ENCODE measurements around the gene KIAA1614. TPM values are rescaled to one million over a fixed set of nuclear protein-coding genes. Genes with fewer than 3 reads are reported as not detected.

KIAA1614 gene
- total and polyA plus RNA-seq, 10 of the 15 experiments (the other 5 are each of a cell fraction or from before 2014, with no cell fraction given), result 0.03 to 1.0 (median 0.26) TPM; not detected in 1

DNA sequence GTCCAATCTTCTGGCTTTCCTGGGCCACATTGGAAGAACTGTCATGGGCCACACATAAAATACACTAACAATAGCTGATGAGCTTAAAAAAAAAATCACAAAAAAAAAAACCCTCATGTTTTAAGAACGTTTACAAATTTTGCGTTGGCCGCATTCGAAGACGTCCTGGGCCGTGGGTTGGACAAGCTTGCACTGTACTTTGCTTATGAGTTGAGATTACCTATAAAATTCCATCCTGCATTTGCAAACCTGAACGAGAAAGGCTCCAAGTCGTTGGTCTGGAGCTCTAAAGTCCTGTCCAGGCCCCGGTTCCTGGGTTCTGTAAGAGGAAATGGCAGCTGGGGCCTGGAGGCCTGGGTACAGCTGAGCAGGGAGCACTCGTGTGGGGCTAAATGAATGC is 51.4 kb downstream of the KIAA1614 start:
- no peak for FAIRE-seq
- CTCF ChIA-PET, result interaction anchor here (0.7 kb wide), 1 partner anchor 103 kb away, joined by 4 read pairs; no protein-coding TSS in a partner anchor
- H3K4me3 ChIP-seq, result no peak overlapping the region

More for the DNA sequence above, 51.4 kb downstream of the KIAA1614 start:
- Histone ChIP-seq H3K36me3 (ENCODE audit: control insufficient read depth in 2 of 2, insufficient read depth in 2 of 2, low read length in 1 of 2) (peaks cover 0 to 3% of the 10 kb centered on the region in 2 experiments; a peak in 3 of 4 replicates), H3K27me3 (replicated peaks in 1 of 2; ENCODE audit: control insufficient read depth in 2 of 2, insufficient read depth in 2 of 2, low read length in 1 of 2) (no peaks in the 10 kb centered on the region), H3K79me2 (ENCODE audit: control insufficient read depth, insufficient read depth, low read length) (no peaks in the 10 kb centered on the region), H3K27ac (ENCODE audit: control insufficient read depth, insufficient read depth) (no peak overlapping the region), H3K4me1 (ENCODE audit: control insufficient read depth, insufficient read depth, low read length) (no peaks in the 10 kb centered on the region), H4K20me1 (ENCODE audit: control insufficient read depth, insufficient read depth) (no peaks in the 10 kb centered on the region), H3K4me2 (ENCODE audit: control insufficient read depth, insufficient read depth) (no peak overlapping the region), H3K9me3 (replicated peaks; ENCODE audit: control insufficient read depth, insufficient read depth, low read length) (no peaks in the 10 kb centered on the region; the same call in 2 of the 3 replicates), H3K9ac (ENCODE audit: control insufficient read depth, insufficient read depth, low read length) (no peak overlapping the region), H2AFZ (ENCODE audit: control insufficient read depth, low read depth, low read length) (no peak overlapping the region)
- in situ Hi-C loops (cut with MboI), result no loop called here
- intact Hi-C loops (cut with micrococcal nuclease; ENCODE audit: unreplicated experiment), result no loop called here
- TF ChIP-seq STAT1 (conservative IDR thresholded peaks at IDR 0.05) (no peak), JUNB (IDR thresholded peaks at IDR 0.05) (no peak), NR2C1 (IDR thresholded peaks at IDR 0.05) (no peak), ATF3 (IDR thresholded peaks at IDR 0.05; ENCODE audit: borderline replicate concordance, extremely low read depth, low read depth, low read length) (no peak), HDGF (IDR thresholded peaks at IDR 0.05) (no peak), SPI1 (IDR thresholded peaks at IDR 0.05; ENCODE audit: borderline replicate concordance, insufficient read depth, low read depth, low read length) (no peak), SMC3 (IDR thresholded peaks at IDR 0.05; ENCODE audit: borderline replicate concordance, low read length) (no peak), GATAD2B (conservative IDR thresholded peaks at IDR 0.05; ENCODE audit: low read depth) (no peak), YY1 (IDR thresholded peaks at IDR 0.05; ENCODE audit: low read depth, low read length) (no peak), HDAC2 (IDR thresholded peaks at IDR 0.05) (no peak), FOS (IDR thresholded peaks at IDR 0.05; ENCODE audit: borderline replicate concordance, extremely low read depth, insufficient read length) (no peak), RELA (IDR thresholded peaks at IDR 0.05; ENCODE audit: borderline replicate concordance, partially characterized antibody) (no peak), IKZF1 (conservative IDR thresholded peaks at IDR 0.05) (no peak), ESRRA (IDR thresholded peaks at IDR 0.05; ENCODE audit: low read length) (no peak), MLLT1 (IDR thresholded peaks at IDR 0.05) (no peak), EP300 (IDR thresholded peaks at IDR 0.05; ENCODE audit: borderline replicate concordance in 1 of 2, control insufficient read depth in 1 of 2, low read depth in 2 of 2, low read length in 2 of 2) (no peak), NFYA (IDR thresholded peaks at IDR 0.05; ENCODE audit: borderline replicate concordance, low read depth, low read length) (no peak), FOXM1 (IDR thresholded peaks at IDR 0.05; ENCODE audit: low read depth, low read length) (no peak), MYC (IDR thresholded peaks at IDR 0.05; ENCODE audit: insufficient read depth, insufficient read length, insufficient replicate concordance, low read length, severe bottlenecking) (no peak)
- TF ChIP-seq, protein P1, sequence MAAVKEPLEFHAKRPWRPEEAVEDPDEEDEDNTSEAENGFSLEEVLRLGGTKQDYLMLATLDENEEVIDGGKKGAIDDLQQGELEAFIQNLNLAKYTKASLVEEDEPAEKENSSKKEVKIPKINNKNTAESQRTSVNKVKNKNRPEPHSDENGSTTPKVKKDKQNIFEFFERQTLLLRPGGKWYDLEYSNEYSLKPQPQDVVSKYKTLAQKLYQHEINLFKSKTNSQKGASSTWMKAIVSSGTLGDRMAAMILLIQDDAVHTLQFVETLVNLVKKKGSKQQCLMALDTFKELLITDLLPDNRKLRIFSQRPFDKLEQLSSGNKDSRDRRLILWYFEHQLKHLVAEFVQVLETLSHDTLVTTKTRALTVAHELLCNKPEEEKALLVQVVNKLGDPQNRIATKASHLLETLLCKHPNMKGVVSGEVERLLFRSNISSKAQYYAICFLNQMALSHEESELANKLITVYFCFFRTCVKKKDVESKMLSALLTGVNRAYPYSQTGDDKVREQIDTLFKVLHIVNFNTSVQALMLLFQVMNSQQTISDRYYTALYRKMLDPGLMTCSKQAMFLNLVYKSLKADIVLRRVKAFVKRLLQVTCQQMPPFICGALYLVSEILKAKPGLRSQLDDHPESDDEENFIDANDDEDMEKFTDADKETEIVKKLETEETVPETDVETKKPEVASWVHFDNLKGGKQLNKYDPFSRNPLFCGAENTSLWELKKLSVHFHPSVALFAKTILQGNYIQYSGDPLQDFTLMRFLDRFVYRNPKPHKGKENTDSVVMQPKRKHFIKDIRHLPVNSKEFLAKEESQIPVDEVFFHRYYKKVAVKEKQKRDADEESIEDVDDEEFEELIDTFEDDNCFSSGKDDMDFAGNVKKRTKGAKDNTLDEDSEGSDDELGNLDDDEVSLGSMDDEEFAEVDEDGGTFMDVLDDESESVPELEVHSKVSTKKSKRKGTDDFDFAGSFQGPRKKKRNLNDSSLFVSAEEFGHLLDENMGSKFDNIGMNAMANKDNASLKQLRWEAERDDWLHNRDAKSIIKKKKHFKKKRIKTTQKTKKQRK (IDR thresholded peaks at IDR 0.05; ENCODE audit: low read depth, low read length), result no peak
- ATAC-seq (no peak), DNase-seq (ENCODE audit: low read depth, low spot score) (no peak)
- ChIA-PET POLR2A (interaction anchor here (0.6 to 0.7 kb wide), 2 partner anchors 15 to 345 kb away, joined by 4 to 5 read pairs; no protein-coding TSS in a partner anchor), SMC1A (ENCODE audit: uncharacterized antibody, unreplicated experiment) (interaction anchor here (2.5 kb wide), 1 partner anchor 177 kb away, joined by 8 read pairs; no protein-coding TSS in a partner anchor), RAD21 (ENCODE audit: unreplicated experiment) (interaction anchor here (1.2 kb wide), 1 partner anchor 82 kb away, joined by 4 read pairs; no protein-coding TSS in a partner anchor)
- 87% methylated on average over 10 of the region's 10 CpGs for WGBS (ENCODE audit: insufficient coverage, insufficient replicate concordance, low lambda C conversion rate, missing lambda C conversion rate)
- BruUV-seq (replicated peaks), result no TSS peak

Measured in GM12878 (cell line).